NB4 (cell line): ENCODE data around the gene DBH.

Experiments
- CTCF ChIP-seq: IDR thresholded peaks from one replicate; pipeline ENCODE4 v1.5.1; 2012; ENCODE audit warnings: low read depth, low read length
- MYC ChIP-seq: IDR thresholded peaks from 2 replicates; pipeline ENCODE4 v1.6.1; 2011; ENCODE audit warnings: low read depth, low read length
- POLR2A ChIP-seq: IDR thresholded peaks from 2 replicates; pipeline ENCODE4 v1.6.1; 2011; ENCODE audit warnings: mild to moderate bottlenecking; ENCODE audit not compliant: insufficient read length; ENCODE audit errors: extremely low read depth

- TF ChIP-seq CTCF (no peak), POLR2A (no peak), MYC (no peak)
Measured at GRCh38 chr9:133643362-133643755, 7.2 kb downstream of the DBH start.
